Gastroesophageal sphincter (tissue), 3 donors: ENCODE measurements around the gene C22orf31.

Source experiments
- EP300 ChIP-seq: sonication (generic); formaldehyde crosslinking; IDR thresholded peaks from one replicate; pipeline ENCODE4 v1.6.1; 2017; ENCODE audit warnings: antibody characterized with exemption, mild to moderate bottlenecking
- POLR2A ChIP-seq, 2 donors: fragments of 450-650 bp; IDR thresholded peaks; one replicate each; pipeline ENCODE4 v1.6.1; 2017; ENCODE audit warnings: antibody characterized with exemption in 2 of 2, mild to moderate bottlenecking in 2 of 2, moderate library complexity in 1 of 2
- TF ChIP-seq, protein P1 (sequence below), 4 experiments: fragments of 200-600 bp in 2 of 4; fragments of 450-650 bp in 2 of 4; sonication (generic) in 1 of 4; IDR thresholded peaks; one replicate each; pipeline ENCODE4 v1.5.1; 2017 to 2019; ENCODE audit warnings: antibody characterized with exemption in 4 of 4, mild to moderate bottlenecking in 2 of 4, moderate library complexity in 2 of 4

DNA sequence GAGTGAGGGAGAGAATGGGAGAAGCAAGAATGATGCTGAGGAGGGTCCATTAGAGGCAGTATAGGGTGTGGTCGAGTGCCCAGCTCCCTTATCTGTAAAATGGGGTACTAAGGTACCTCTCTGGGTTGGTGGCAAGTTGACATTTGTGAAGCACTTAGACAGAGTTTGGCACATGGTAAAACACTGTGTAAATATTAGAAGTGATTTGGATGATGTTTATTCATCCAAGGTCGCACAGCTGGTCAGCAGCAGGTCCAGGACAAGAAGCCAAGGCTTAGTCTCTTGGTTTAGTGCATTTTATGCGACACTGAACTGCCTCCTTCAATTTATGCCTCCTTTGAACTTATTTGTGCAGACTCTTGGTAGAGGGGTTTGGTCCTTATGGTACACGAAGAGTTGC lies 30.6 kb upstream of the C22orf31 start:
- TF ChIP-seq POLR2A (IDR thresholded peaks at IDR 0.05) (no peak), EP300 (no peak)
- TF ChIP-seq, protein P1, sequence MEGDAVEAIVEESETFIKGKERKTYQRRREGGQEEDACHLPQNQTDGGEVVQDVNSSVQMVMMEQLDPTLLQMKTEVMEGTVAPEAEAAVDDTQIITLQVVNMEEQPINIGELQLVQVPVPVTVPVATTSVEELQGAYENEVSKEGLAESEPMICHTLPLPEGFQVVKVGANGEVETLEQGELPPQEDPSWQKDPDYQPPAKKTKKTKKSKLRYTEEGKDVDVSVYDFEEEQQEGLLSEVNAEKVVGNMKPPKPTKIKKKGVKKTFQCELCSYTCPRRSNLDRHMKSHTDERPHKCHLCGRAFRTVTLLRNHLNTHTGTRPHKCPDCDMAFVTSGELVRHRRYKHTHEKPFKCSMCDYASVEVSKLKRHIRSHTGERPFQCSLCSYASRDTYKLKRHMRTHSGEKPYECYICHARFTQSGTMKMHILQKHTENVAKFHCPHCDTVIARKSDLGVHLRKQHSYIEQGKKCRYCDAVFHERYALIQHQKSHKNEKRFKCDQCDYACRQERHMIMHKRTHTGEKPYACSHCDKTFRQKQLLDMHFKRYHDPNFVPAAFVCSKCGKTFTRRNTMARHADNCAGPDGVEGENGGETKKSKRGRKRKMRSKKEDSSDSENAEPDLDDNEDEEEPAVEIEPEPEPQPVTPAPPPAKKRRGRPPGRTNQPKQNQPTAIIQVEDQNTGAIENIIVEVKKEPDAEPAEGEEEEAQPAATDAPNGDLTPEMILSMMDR (IDR thresholded peaks at IDR 0.05) = no peak
